ENCODE data around the gene PODN.

DNA sequence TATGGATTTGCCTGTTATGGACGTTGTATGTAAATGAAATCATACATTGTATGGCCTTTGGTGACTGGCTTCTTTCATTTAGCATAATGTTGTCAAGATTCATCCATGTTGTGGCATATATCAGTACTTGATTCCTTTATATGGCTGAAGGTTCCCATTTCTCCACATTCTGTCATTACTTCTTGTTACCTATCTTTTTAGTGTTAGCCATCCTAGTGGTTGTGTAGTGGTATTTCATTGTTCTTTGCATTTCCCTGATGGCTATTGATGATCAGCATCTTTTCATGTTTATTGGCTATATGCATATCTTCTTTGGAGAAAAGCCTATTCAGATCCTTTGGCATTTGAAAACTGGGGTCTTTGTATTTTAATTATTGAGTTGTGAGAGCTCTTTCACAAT, 39.8 kb upstream of the PODN start:
- TF ChIP-seq, protein P1, sequence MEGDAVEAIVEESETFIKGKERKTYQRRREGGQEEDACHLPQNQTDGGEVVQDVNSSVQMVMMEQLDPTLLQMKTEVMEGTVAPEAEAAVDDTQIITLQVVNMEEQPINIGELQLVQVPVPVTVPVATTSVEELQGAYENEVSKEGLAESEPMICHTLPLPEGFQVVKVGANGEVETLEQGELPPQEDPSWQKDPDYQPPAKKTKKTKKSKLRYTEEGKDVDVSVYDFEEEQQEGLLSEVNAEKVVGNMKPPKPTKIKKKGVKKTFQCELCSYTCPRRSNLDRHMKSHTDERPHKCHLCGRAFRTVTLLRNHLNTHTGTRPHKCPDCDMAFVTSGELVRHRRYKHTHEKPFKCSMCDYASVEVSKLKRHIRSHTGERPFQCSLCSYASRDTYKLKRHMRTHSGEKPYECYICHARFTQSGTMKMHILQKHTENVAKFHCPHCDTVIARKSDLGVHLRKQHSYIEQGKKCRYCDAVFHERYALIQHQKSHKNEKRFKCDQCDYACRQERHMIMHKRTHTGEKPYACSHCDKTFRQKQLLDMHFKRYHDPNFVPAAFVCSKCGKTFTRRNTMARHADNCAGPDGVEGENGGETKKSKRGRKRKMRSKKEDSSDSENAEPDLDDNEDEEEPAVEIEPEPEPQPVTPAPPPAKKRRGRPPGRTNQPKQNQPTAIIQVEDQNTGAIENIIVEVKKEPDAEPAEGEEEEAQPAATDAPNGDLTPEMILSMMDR (IDR thresholded peaks at IDR 0.05), result no peak
- TF ChIP-seq EP300 (IDR thresholded peaks at IDR 0.05), result no peak
- no peak for TF ChIP-seq POLR2A (IDR thresholded peaks at IDR 0.05)
